Right lobe of liver (tissue), 4 donors: ENCODE data around the gene PTPA.

Experiments used
- POLR2A ChIP-seq: fragments of 450-650 bp; IDR thresholded peaks from one replicate; pipeline ENCODE4 v1.6.1; 2017; ENCODE audit warnings: antibody characterized with exemption, mild to moderate bottlenecking
- TF ChIP-seq, protein P1 (sequence below), 4 donors: fragments of 200-600 bp in 3 of 4; fragments of 450-650 bp in 1 of 4; IDR thresholded peaks; one replicate each; pipeline versions ENCODE4 v1.5.1 to v1.8.0; 2016 to 2022; ENCODE audit warnings: antibody characterized with exemption in 4 of 4, mild to moderate bottlenecking in 2 of 4
- donor health status: DM: no; HTN: no; CAD: no.
- donor health status: DM: no; HTN: no; CAD: no.
- donor health status: DM: no; HTN: yes; CAD: no.

DNA sequence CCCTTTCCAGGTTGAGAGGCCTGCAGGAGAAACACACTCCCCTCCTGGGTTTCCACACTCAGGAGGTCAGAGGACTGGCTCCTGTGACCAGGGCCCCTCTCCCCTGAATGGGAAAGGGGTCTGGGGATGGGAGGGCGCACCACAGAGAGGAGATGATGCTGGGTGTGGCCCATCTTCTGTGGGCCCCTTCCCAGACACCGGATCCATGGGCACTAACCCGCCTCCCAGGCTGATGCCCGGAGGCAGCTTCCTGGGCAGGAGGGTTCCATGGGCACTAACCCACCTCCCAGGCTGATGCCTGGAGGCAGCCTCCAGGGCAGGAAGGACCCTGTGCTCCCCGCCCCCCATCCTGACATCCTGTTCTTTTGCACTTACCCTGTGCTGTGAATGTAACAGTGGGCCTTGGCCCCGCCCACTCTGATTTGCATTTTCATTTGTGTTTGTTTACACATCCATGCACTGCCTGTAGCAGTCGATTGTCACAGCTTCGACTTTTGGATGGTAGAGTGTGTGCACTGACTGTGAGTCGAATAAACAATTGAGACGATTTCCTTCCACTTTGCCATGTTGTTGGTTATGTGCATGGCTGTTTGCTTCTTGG, 39.6 kb upstream of the PTPA start:
- TF ChIP-seq, protein P1, sequence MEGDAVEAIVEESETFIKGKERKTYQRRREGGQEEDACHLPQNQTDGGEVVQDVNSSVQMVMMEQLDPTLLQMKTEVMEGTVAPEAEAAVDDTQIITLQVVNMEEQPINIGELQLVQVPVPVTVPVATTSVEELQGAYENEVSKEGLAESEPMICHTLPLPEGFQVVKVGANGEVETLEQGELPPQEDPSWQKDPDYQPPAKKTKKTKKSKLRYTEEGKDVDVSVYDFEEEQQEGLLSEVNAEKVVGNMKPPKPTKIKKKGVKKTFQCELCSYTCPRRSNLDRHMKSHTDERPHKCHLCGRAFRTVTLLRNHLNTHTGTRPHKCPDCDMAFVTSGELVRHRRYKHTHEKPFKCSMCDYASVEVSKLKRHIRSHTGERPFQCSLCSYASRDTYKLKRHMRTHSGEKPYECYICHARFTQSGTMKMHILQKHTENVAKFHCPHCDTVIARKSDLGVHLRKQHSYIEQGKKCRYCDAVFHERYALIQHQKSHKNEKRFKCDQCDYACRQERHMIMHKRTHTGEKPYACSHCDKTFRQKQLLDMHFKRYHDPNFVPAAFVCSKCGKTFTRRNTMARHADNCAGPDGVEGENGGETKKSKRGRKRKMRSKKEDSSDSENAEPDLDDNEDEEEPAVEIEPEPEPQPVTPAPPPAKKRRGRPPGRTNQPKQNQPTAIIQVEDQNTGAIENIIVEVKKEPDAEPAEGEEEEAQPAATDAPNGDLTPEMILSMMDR (IDR thresholded peaks at IDR 0.05): no peak
- TF ChIP-seq POLR2A: no peak
